HEK293 (cell line): ENCODE data around the gene DMWD.

Experiments
- ZNF843 ChIP-seq: fragments of 450-650 bp; formaldehyde crosslinking; IDR thresholded peaks from 2 replicates; pipeline ENCODE4 v1.5.1; 2016; ENCODE audit warnings: missing biosample characterization, missing genetic modification characterization
- TF ChIP-seq, protein P1 (sequence below): fragments of 450-650 bp; formaldehyde crosslinking; IDR thresholded peaks from 2 replicates; pipeline ENCODE4 v1.5.1; 2016; ENCODE audit warnings: missing biosample characterization, missing genetic modification characterization
- TF ChIP-seq, protein P2 (sequence below): fragments of 450-650 bp; formaldehyde crosslinking; IDR thresholded peaks from 2 replicates; pipeline ENCODE4 v1.5.1; 2016; ENCODE audit warnings: missing biosample characterization, missing genetic modification characterization

DNA sequence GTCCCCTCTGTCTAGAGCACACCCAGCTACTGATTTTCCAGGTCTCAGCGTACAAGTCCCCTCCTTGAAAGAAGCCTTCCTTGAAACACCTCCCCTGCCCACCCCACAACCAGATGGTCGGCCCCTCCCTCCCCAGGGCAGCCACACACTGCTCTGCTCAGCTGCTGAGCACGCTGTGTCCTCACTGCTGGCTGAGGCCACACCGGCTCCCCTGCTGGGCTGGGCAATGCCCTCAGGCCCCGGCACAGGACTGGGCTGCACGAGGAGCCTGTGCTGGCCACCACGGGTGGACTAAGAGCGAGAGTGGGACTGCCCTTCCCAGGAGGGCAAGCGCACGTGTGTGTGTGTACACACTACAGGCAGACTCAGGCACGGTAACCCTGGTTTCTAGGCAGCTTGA, 34.3 kb upstream of the DMWD start:
- no peak for TF ChIP-seq ZNF843
- TF ChIP-seq, protein P1, sequence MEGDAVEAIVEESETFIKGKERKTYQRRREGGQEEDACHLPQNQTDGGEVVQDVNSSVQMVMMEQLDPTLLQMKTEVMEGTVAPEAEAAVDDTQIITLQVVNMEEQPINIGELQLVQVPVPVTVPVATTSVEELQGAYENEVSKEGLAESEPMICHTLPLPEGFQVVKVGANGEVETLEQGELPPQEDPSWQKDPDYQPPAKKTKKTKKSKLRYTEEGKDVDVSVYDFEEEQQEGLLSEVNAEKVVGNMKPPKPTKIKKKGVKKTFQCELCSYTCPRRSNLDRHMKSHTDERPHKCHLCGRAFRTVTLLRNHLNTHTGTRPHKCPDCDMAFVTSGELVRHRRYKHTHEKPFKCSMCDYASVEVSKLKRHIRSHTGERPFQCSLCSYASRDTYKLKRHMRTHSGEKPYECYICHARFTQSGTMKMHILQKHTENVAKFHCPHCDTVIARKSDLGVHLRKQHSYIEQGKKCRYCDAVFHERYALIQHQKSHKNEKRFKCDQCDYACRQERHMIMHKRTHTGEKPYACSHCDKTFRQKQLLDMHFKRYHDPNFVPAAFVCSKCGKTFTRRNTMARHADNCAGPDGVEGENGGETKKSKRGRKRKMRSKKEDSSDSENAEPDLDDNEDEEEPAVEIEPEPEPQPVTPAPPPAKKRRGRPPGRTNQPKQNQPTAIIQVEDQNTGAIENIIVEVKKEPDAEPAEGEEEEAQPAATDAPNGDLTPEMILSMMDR (tag by site-specific recombination) = no peak
- TF ChIP-seq, protein P2, sequence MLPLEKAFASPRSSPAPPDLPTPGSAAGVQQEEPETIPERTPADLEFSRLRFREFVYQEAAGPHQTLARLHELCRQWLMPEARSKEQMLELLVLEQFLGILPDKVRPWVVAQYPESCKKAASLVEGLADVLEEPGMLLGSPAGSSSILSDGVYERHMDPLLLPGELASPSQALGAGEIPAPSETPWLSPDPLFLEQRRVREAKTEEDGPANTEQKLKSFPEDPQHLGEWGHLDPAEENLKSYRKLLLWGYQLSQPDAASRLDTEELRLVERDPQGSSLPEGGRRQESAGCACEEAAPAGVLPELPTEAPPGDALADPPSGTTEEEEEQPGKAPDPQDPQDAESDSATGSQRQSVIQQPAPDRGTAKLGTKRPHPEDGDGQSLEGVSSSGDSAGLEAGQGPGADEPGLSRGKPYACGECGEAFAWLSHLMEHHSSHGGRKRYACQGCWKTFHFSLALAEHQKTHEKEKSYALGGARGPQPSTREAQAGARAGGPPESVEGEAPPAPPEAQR (tag by site-specific recombination) = no peak
